ENCODE data around the gene PIGK.

PIGK gene

DNA sequence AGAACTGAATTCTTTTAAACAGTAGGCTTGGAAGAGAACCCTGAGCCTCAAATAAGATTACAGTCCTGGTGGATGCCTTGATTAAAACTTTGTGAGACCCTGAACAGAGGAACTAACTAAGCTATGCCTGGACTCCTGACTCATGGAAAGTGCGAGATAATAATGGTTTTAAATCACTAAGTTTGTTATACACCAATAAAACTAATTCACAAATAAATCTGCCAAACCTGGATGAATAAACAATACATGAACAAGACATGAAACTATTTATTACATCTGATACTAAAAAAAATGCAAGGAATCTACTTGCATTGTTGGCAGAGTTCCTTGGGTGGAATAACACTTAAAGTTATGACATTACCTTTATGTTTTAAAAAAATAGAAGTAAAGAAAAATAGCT is 118.4 kb downstream of the PIGK start:
- no peak overlapping the region for H3K4me3 ChIP-seq (ENCODE audit: low read depth, low read length)
- TF ChIP-seq, protein P1, sequence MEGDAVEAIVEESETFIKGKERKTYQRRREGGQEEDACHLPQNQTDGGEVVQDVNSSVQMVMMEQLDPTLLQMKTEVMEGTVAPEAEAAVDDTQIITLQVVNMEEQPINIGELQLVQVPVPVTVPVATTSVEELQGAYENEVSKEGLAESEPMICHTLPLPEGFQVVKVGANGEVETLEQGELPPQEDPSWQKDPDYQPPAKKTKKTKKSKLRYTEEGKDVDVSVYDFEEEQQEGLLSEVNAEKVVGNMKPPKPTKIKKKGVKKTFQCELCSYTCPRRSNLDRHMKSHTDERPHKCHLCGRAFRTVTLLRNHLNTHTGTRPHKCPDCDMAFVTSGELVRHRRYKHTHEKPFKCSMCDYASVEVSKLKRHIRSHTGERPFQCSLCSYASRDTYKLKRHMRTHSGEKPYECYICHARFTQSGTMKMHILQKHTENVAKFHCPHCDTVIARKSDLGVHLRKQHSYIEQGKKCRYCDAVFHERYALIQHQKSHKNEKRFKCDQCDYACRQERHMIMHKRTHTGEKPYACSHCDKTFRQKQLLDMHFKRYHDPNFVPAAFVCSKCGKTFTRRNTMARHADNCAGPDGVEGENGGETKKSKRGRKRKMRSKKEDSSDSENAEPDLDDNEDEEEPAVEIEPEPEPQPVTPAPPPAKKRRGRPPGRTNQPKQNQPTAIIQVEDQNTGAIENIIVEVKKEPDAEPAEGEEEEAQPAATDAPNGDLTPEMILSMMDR (IDR thresholded peaks at IDR 0.05; ENCODE audit: insufficient read depth, low read length, missing control alignments), result no peak
- ChIA-PET CTCF (interaction anchor here (0.7 kb wide), 1 partner anchor 18 kb away, joined by 3 read pairs; no protein-coding TSS in a partner anchor), POLR2A (no interaction called here)
- no peak for DNase-seq (ENCODE audit: low read depth, low spot score)

DNA sequence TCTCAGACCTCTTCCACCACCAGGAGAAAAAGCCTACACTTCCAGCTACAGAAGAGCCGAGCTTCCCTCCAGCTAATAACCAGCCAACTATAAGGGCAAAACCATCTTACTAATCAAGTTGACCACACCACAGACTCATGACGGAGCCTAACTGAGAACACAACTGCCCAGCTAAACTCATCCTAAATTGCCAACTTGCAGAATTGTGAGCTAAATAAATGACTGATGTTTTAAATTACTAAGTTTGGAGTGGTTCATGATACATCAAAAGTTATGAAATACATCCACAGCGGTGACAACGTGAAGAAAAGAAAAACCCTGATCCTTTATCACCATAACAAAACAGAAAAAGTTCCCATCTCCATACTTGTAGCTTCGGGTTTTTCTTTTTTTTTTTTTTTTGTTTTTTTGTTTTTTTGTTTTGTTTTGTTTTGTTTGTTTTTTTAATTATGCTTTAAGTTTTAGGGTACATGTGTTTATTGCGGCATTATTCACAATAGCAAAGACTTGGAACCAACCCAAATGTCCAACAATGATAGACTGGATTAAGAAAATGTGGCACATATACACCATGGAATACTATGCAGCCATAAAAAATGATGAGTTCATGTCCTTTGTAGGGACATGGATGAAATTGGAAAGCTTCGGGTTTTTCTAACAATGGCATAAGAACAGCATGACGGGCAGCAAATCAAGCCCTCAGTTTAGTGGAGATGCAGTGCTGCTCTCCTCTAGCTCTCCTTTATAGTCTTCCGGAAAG is 122.6 kb downstream of the PIGK start:
- H3K4me3 ChIP-seq (ENCODE audit: low read depth, low read length), result no peak overlapping the region
- POLR2A ChIA-PET, result interaction anchor here (0.6 kb wide), 1 partner anchor 16 kb away, joined by 3 read pairs; no protein-coding TSS in a partner anchor
- no peak for DNase-seq (ENCODE audit: low read depth, low spot score)
- CTCF ChIA-PET, result no interaction called here
- TF ChIP-seq, protein P1 (IDR thresholded peaks at IDR 0.05; ENCODE audit: insufficient read depth, low read length, missing control alignments), result no peak

DNA sequence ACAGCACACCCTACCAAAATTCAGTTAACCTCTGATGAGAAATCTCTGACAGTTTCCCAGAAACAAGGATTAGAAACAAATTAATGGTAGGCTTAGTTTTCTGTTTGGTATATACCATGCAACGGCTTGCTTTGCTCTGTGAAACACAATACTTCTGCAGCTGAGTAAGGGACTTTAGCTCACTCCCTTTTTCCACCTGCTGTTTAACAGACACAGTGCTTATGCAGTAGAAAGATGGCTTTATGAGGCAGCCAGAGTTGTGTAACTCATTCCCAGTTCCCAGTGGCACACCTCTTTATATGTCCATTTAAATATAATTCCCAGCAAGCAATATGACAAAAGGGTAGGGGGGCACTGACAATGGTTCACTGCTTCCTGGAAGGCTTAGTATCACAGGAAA is 124.0 kb downstream of the PIGK start:
- CTCF ChIA-PET, result interaction anchor here (0.9 kb wide), 1 partner anchor 21 kb away, joined by 3 read pairs; no protein-coding TSS in a partner anchor

DNA sequence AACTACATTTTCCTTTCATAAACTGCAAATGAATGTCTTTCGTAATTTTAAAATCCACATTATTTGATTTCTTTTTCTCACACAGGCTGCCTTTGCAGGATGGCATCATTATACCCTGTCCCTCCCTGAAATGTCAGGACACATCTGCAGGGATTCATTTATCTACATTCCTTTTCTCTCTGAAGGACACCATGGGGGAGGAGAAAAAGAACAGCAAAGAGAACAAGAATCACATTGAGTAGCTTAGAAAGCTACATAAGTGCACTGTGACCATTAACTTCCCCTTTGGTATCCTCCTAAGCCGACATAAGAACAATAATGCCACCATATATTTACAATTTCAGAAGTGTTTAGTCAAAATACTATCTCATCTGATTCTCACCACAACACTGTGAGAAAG is 129.5 kb downstream of the PIGK start:
- H3K4me3 ChIP-seq (ENCODE audit: low read depth, low read length), result no peak overlapping the region
- TF ChIP-seq, protein P1 (IDR thresholded peaks at IDR 0.05; ENCODE audit: insufficient read depth, low read length, missing control alignments), result no peak
- no peak for DNase-seq (ENCODE audit: low read depth, low spot score)
- ChIA-PET POLR2A (no interaction called here), CTCF (interaction anchor here (1.2 kb wide), 1 partner anchor 36 kb away, joined by 3 read pairs; no protein-coding TSS in a partner anchor)

More for the DNA sequence above, 124.0 kb downstream of the PIGK start:
- no peak overlapping the region for H3K4me3 ChIP-seq (ENCODE audit: low read depth, low read length)
- no peak for DNase-seq (ENCODE audit: low read depth, low spot score)
- TF ChIP-seq, protein P1 (IDR thresholded peaks at IDR 0.05; ENCODE audit: insufficient read depth, low read length, missing control alignments), result no peak
- POLR2A ChIA-PET, result no interaction called here

DNA sequence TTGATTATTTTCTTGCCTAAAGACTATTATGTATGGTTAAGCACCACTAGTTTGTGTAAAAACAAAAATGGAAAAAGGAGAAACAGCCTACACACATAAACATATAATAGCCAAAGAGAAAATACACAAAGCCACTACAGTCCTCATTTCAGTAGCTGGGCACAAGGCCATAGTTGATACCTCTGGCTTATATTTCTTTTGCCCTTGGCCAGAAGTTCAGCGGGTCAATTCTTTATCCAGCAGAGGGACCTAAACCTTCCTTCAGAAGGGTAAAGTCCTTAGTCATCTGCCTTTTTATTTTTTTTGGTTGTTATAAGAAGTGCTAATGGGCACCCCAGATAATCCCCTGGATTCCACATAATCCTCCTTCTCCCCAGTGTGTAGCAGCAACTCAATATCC is 134.1 kb downstream of the PIGK start:
- no peak overlapping the region for H3K4me3 ChIP-seq (ENCODE audit: low read depth, low read length)
- ChIA-PET CTCF (no interaction called here), POLR2A (no interaction called here)
- TF ChIP-seq, protein P1 (IDR thresholded peaks at IDR 0.05; ENCODE audit: insufficient read depth, low read length, missing control alignments), result no peak
- no peak for DNase-seq (ENCODE audit: low read depth, low spot score)

DNA sequence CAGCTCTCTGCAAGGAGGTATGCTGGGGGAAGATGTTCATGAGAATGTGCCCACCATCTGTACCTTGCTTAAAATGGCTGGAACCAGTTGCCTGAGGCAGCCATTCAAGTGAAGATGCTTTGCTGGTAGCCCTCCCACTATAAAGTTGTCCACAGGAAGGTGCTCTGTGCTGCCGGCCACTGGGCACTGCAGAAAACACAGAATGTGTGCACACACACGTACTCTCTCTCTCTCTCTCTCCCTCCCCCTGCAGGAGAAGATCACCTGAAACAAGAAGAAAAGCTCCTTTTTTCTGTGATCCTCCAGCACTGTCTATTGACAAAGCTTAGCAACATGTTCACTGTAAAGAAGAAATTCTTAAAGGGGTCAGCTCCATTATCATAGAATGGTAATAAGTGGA is 134.8 kb downstream of the PIGK start:
- POLR2A ChIA-PET, result no interaction called here
- CTCF ChIA-PET, result no interaction called here
- no peak overlapping the region for H3K4me3 ChIP-seq (ENCODE audit: low read depth, low read length)
- DNase-seq (ENCODE audit: low read depth, low spot score), result no peak
- TF ChIP-seq, protein P1 (IDR thresholded peaks at IDR 0.05; ENCODE audit: insufficient read depth, low read length, missing control alignments), result no peak
